K562 (cell line): ENCODE results near the gene STXBP4.

Source experiments
- ARID3A ChIP-seq: IDR thresholded peaks from 2 replicates; pipeline ENCODE4 v1.6.1; 2012; ENCODE audit warnings: low read depth, low read length, improper control_type of control experiment, borderline replicate concordance
- CBFB ChIP-seq: sonication (generic); formaldehyde crosslinking; IDR thresholded peaks from 2 replicates; pipeline ENCODE4 v1.4.0; 2020; ENCODE audit warnings: mild to moderate bottlenecking, missing genetic modification reagents
- CTCF ChIP-seq, 3 experiments: IDR thresholded peaks in 2 of 3; conservative IDR thresholded peaks in 1 of 3; 2 replicates each; pipeline ENCODE4 v1.5.1; 2011 to 2012; ENCODE audit warnings: low read length in 3 of 3, mild to moderate bottlenecking in 3 of 3, control low read depth in 2 of 3, improper control_type of control experiment in 1 of 3, inconsistent platforms in 1 of 3, low read depth in 1 of 3, mixed read lengths in 1 of 3, moderate library complexity in 1 of 3; ENCODE audit not compliant: insufficient read depth in 2 of 3
- ELF4 ChIP-seq: fragments of 450-650 bp; formaldehyde crosslinking; IDR thresholded peaks from 2 replicates; pipeline ENCODE4 v1.4.0; 2022; ENCODE audit warnings: missing genetic modification characterization
- MAX ChIP-seq: sonication (generic); formaldehyde crosslinking; IDR thresholded peaks from 2 replicates; pipeline ENCODE4 v1.9.0; 2022; ENCODE audit warnings: mild to moderate bottlenecking, missing genetic modification reagents
- ZNF133 ChIP-seq: fragments of 250-450 bp; sonication (Bioruptor Pico); IDR thresholded peaks from 2 replicates; pipeline ENCODE4 v1.4.0; 2020; ENCODE audit warnings: mild to moderate bottlenecking

GRCh38 chr17:55122114-55122513 is 153.5 kb downstream of the STXBP4 start:
- TF ChIP-seq MAX (CRISPR knock-in tag) = no peak
- TF ChIP-seq ARID3A = no peak
- no peak for TF ChIP-seq ZNF133 (CRISPR knock-in tag)
- no peak for TF ChIP-seq CTCF (IDR thresholded peaks at IDR 0.05 in 2 of 3, conservative IDR thresholded peaks at IDR 0.05 in 1 of 3; ENCODE audit: insufficient read depth in 2 of 3, low read depth in 1 of 3, low read length in 3 of 3)
- no peak for TF ChIP-seq ELF4 (CRISPR knock-in tag)
- TF ChIP-seq CBFB = no peak
